HG02623 (cell line): ENCODE measurements around the gene SUFU.

ENCODE experiments used
- ATAC-seq: cut with Tn5 transposase; IDR thresholded peaks from one replicate; pipeline ENCODE4 v1.9.1; 2021; ENCODE audit warnings: moderate library complexity; ENCODE audit not compliant: unreplicated experiment

Gene SUFU

GRCh38 chr10:102615361-102615760, 111.6 kb downstream of the SUFU start:
- no peak for ATAC-seq

- ATAC-seq = no peak
These were observed 112.4 kb downstream of the SUFU start for GRCh38 chr10:102616066-102616770.

- ATAC-seq = no peak
These were observed 113.3 kb downstream of the SUFU start for GRCh38 chr10:102617041-102617440.

GRCh38 chr10:102617816-102618215, 114.0 kb downstream of the SUFU start:
- no peak for ATAC-seq

GRCh38 chr10:102619281-102619981, 115.7 kb downstream of the SUFU start:
- no peak for ATAC-seq

GRCh38 chr10:102620138-102620590, 116.4 kb downstream of the SUFU start:
- ATAC-seq = no peak

- no peak for ATAC-seq
These were observed 117.0 kb downstream of the SUFU start for GRCh38 chr10:102620591-102621442.

- no peak for ATAC-seq
These were observed 117.9 kb downstream of the SUFU start for GRCh38 chr10:102621443-102622325.

- ATAC-seq = no peak
These were observed 120.3 kb downstream of the SUFU start for GRCh38 chr10:102624094-102624493.

- no peak for ATAC-seq
These were observed 121.2 kb downstream of the SUFU start for GRCh38 chr10:102624751-102625645.

- ATAC-seq = no peak
These were observed 122.4 kb downstream of the SUFU start for GRCh38 chr10:102626026-102626685.

- ATAC-seq = no peak
These were observed 123.5 kb downstream of the SUFU start for GRCh38 chr10:102627291-102627735.

- no peak for ATAC-seq
These were observed 124.0 kb downstream of the SUFU start for GRCh38 chr10:102627736-102628293.

GRCh38 chr10:102628451-102628911, 124.7 kb downstream of the SUFU start:
- ATAC-seq = no peak

- no peak for ATAC-seq
These were observed 126.2 kb downstream of the SUFU start for GRCh38 chr10:102629661-102630614.

GRCh38 chr10:102630663-102631062, 126.9 kb downstream of the SUFU start:
- ATAC-seq = no peak
